Suprapubic skin (tissue), 4 donors: Measurements from ENCODE around the gene CACNA1I.
"Not testable (repeated sequence)": the region's sequence is repeated elsewhere in the genome, so short reads cannot be mapped to it uniquely, and the experiment has no call there.

Experiments
- CTCF ChIP-seq, 2 donors: fragments of 200-600 bp in 1 of 2; fragments of 450-650 bp in 1 of 2; sonication (generic) in 1 of 2; IDR thresholded peaks; one replicate each; pipeline ENCODE4 v1.5.1; 2016 to 2019; ENCODE audit warnings: antibody characterized with exemption in 2 of 2, mild to moderate bottlenecking in 1 of 2, moderate library complexity in 1 of 2
- EP300 ChIP-seq: sonication (generic); formaldehyde crosslinking; IDR thresholded peaks from one replicate; pipeline ENCODE4 v1.6.1; 2017; ENCODE audit warnings: antibody characterized with exemption
- POLR2A ChIP-seq, 2 donors: fragments of 450-650 bp; IDR thresholded peaks; one replicate each; pipeline ENCODE4 v1.6.1; 2017; ENCODE audit warnings: antibody characterized with exemption in 2 of 2, mild to moderate bottlenecking in 2 of 2, moderate library complexity in 2 of 2
- POLR2AphosphoS5 ChIP-seq, 3 donors: sonication (generic); formaldehyde crosslinking; IDR thresholded peaks; one replicate each; pipeline ENCODE4 v1.6.1; 2017; ENCODE audit warnings: antibody characterized with exemption in 3 of 3

- TF ChIP-seq POLR2A (IDR thresholded peaks at IDR 0.05); CTCF (IDR thresholded peaks at IDR 0.05); EP300; POLR2AphosphoS5 (IDR thresholded peaks at IDR 0.05): not testable (repeated sequence)
Measured at GRCh38 chr22:39522091-39522490, 48.5 kb upstream of the CACNA1I start.
